Left lung (tissue), 8 donors: ENCODE results near the gene C6orf15. TPM values are rescaled to one million over a fixed set of nuclear protein-coding genes. Genes with fewer than 3 reads are reported as not detected.

Source experiments
- polyA plus RNA-seq, 6 donors: library from polyadenylated mRNA; unstranded; fragments of 120-200 nt; gene quantifications; one replicate each; pipeline ENCODE4 v1.2.1, GENCODE V29; 2013; ENCODE audit not compliant: insufficient read length in 6 of 6
- total RNA-seq, 2 donors: library from RNA; stranded (reverse); fragmentation: NEBNext Ultra II Directional; extraction: Animal tissue kit (Norgen Biotek cat#: 25700); gene quantifications; one replicate each; pipeline ENCODE4 v1.2.1, GENCODE V29; 2021
- donor health status: DM: no; HTN: yes; CAD: no.
- donor health status: DM: no; HTN: no; CAD: no.

C6orf15 gene
- total and polyA plus RNA-seq, 8 donors: not detected

Other genes with a start within 250 kb of the C6orf15 start
- 100 to 1,000 TPM in 1 of 2 donors, 10 to 100 TPM in 1; 77.9 to 148 TPM for gene DDR1, start 228.1 kb downstream of the C6orf15 start, total RNA-seq
- gene DDR1, start 228.1 kb downstream of the C6orf15 start, polyA plus RNA-seq: 10 to 100 TPM; 79.5 to 99.9 (median 90.0) TPM
- 10 to 100 TPM; 29.5 to 34.2 TPM for gene GTF2H4, start 204.4 kb downstream of the C6orf15 start, total RNA-seq
- 10 to 100 TPM; 35.5 to 59.5 (median 53.0) TPM for gene GTF2H4, start 204.4 kb downstream of the C6orf15 start, polyA plus RNA-seq
- gene VARS2, start 198.3 kb downstream of the C6orf15 start, total RNA-seq: 10 to 100 TPM; 34.0 to 40.3 TPM
- gene VARS2, start 198.3 kb downstream of the C6orf15 start, polyA plus RNA-seq: 10 to 100 TPM; 42.3 to 54.3 (median 46.9) TPM
- gene SFTA2, start 180.4 kb downstream of the C6orf15 start, total RNA-seq: 100 to 1,000 TPM; 213 to 384 TPM
- gene SFTA2, start 180.4 kb downstream of the C6orf15 start, polyA plus RNA-seq: 10 to 100 TPM in 5 of 6 donors, 1 to 10 TPM in 1; 9.3 to 19.6 (median 15.5) TPM
- 1 to 10 TPM; 2.5 to 4.0 TPM for gene MUCL3, start 171.6 kb downstream of the C6orf15 start, total RNA-seq
- under 1 TPM; 0.07 to 0.21 (median 0.11) TPM for gene MUCL3, start 171.6 kb downstream of the C6orf15 start, polyA plus RNA-seq
- gene MUC21, start 128.9 kb downstream of the C6orf15 start, total RNA-seq: 1 to 10 TPM; 8.5 to 9.5 TPM
- gene MUC21, start 128.9 kb downstream of the C6orf15 start, polyA plus RNA-seq: under 1 TPM in 2 of 6 donors, not detected in 4; 0.04 to 0.05 TPM
- under 1 TPM in 1 of 2 donors, not detected in 1; 0.20 TPM for gene MUC22, start 102.1 kb downstream of the C6orf15 start, total RNA-seq
- not detected for gene MUC22, start 102.1 kb downstream of the C6orf15 start, polyA plus RNA-seq
- 10 to 100 TPM in 1 of 2 donors, 1 to 10 TPM in 1; 3.5 to 11.7 TPM for gene PSORS1C1, start 2.2 kb upstream of the C6orf15 start, total RNA-seq
- gene PSORS1C1, start 2.2 kb upstream of the C6orf15 start, polyA plus RNA-seq: under 1 TPM; 0.09 to 0.70 (median 0.51) TPM
- under 1 TPM; 0.13 to 0.61 TPM for gene CDSN, start 7.9 kb upstream of the C6orf15 start, total RNA-seq
- not detected for gene CDSN, start 7.9 kb upstream of the C6orf15 start, polyA plus RNA-seq
- not detected for gene PSORS1C2, start 26.5 kb upstream of the C6orf15 start, total RNA-seq
- gene PSORS1C2, start 26.5 kb upstream of the C6orf15 start, polyA plus RNA-seq: under 1 TPM in 2 of 6 donors, not detected in 4; 0.14 to 0.17 TPM
- gene CCHCR1, start 45.2 kb upstream of the C6orf15 start, total RNA-seq: 10 to 100 TPM; 18.9 to 22.1 TPM
- 10 to 100 TPM; 33.6 to 38.8 (median 35.9) TPM for gene CCHCR1, start 45.2 kb upstream of the C6orf15 start, polyA plus RNA-seq
- 10 to 100 TPM; 16.7 to 18.0 TPM for gene TCF19, start 46.0 kb upstream of the C6orf15 start, total RNA-seq
- gene TCF19, start 46.0 kb upstream of the C6orf15 start, polyA plus RNA-seq: 10 to 100 TPM; 15.8 to 26.4 (median 19.0) TPM
- gene POU5F1, start 58.1 kb upstream of the C6orf15 start, total RNA-seq: 1 to 10 TPM; 1.9 TPM
- gene POU5F1, start 58.1 kb upstream of the C6orf15 start, polyA plus RNA-seq: 1 to 10 TPM in 4 of 6 donors, under 1 TPM in 2; 0.37 to 2.0 (median 1.6) TPM
- gene HLA-C, start 159.5 kb upstream of the C6orf15 start, total RNA-seq: 1,000 to 10,000 TPM in 1 of 2 donors, 100 to 1,000 TPM in 1; 780 to 1,825 TPM
- gene HLA-C, start 159.5 kb upstream of the C6orf15 start, polyA plus RNA-seq: 100 to 1,000 TPM; 117 to 299 (median 161) TPM
- gene HLA-B, start 244.6 kb upstream of the C6orf15 start, total RNA-seq: 1,000 to 10,000 TPM; 2,303 to 2,503 TPM
- gene HLA-B, start 244.6 kb upstream of the C6orf15 start, polyA plus RNA-seq: 100 to 1,000 TPM; 285 to 427 (median 355) TPM